HL-60 (cell line): ENCODE measurements around the gene ASB10.

ENCODE experiments used
- POLR2AphosphoS5 ChIP-seq: IDR thresholded peaks from 2 replicates; pipeline ENCODE4 v1.6.1; 2012; ENCODE audit warnings: low read depth
- SPI1 ChIP-seq: IDR thresholded peaks from 2 replicates; pipeline ENCODE4 v1.6.1; 2012; ENCODE audit warnings: low read depth, mild to moderate bottlenecking, borderline replicate concordance
- TF ChIP-seq, protein P1 (sequence below): IDR thresholded peaks from one replicate; pipeline ENCODE4 v1.5.1; 2011; ENCODE audit warnings: low read length, control low read depth, inconsistent platforms; ENCODE audit not compliant: insufficient read depth
- TF ChIP-seq, protein P2 (sequence below): IDR thresholded peaks from 2 replicates; pipeline ENCODE4 v1.6.1; 2012; ENCODE audit warnings: low read depth; ENCODE audit not compliant: insufficient replicate concordance

- TF ChIP-seq, protein P1, sequence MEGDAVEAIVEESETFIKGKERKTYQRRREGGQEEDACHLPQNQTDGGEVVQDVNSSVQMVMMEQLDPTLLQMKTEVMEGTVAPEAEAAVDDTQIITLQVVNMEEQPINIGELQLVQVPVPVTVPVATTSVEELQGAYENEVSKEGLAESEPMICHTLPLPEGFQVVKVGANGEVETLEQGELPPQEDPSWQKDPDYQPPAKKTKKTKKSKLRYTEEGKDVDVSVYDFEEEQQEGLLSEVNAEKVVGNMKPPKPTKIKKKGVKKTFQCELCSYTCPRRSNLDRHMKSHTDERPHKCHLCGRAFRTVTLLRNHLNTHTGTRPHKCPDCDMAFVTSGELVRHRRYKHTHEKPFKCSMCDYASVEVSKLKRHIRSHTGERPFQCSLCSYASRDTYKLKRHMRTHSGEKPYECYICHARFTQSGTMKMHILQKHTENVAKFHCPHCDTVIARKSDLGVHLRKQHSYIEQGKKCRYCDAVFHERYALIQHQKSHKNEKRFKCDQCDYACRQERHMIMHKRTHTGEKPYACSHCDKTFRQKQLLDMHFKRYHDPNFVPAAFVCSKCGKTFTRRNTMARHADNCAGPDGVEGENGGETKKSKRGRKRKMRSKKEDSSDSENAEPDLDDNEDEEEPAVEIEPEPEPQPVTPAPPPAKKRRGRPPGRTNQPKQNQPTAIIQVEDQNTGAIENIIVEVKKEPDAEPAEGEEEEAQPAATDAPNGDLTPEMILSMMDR: no peak
- TF ChIP-seq POLR2AphosphoS5 (no peak), SPI1 (no peak)
- TF ChIP-seq, protein P2, sequence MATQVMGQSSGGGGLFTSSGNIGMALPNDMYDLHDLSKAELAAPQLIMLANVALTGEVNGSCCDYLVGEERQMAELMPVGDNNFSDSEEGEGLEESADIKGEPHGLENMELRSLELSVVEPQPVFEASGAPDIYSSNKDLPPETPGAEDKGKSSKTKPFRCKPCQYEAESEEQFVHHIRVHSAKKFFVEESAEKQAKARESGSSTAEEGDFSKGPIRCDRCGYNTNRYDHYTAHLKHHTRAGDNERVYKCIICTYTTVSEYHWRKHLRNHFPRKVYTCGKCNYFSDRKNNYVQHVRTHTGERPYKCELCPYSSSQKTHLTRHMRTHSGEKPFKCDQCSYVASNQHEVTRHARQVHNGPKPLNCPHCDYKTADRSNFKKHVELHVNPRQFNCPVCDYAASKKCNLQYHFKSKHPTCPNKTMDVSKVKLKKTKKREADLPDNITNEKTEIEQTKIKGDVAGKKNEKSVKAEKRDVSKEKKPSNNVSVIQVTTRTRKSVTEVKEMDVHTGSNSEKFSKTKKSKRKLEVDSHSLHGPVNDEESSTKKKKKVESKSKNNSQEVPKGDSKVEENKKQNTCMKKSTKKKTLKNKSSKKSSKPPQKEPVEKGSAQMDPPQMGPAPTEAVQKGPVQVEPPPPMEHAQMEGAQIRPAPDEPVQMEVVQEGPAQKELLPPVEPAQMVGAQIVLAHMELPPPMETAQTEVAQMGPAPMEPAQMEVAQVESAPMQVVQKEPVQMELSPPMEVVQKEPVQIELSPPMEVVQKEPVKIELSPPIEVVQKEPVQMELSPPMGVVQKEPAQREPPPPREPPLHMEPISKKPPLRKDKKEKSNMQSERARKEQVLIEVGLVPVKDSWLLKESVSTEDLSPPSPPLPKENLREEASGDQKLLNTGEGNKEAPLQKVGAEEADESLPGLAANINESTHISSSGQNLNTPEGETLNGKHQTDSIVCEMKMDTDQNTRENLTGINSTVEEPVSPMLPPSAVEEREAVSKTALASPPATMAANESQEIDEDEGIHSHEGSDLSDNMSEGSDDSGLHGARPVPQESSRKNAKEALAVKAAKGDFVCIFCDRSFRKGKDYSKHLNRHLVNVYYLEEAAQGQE: no peak
These were observed 6.0 kb downstream of the ASB10 start for GRCh38 chr7:151181011-151181431.
